Liver (tissue), 9 donors: ENCODE data around the gene SERINC3. TPM values are rescaled to one million over a fixed set of nuclear protein-coding genes. Genes with fewer than 3 reads are reported as not detected.

Experiments used
- DNase-seq: peaks from one replicate; pipeline ENCODE4 v3.0.0-alpha.2; 2017; ENCODE audit warnings: low spot score
- H3K27ac ChIP-seq, 2 donors: one replicate each; pipeline ENCODE4 v1.7.0; 2013; ENCODE audit warnings: inconsistent platforms in 2 of 2, low read length in 2 of 2, control low read depth in 1 of 2, low read depth in 1 of 2, mild to moderate bottlenecking in 1 of 2
- H3K27me3 ChIP-seq, 4 donors: one replicate each; pipeline versions ENCODE4 v1.6.1 to v1.7.0; 2013; ENCODE audit warnings: low read length in 3 of 4, inconsistent platforms in 1 of 4, mild to moderate bottlenecking in 1 of 4, moderate library complexity in 1 of 4; ENCODE audit not compliant: control insufficient read depth in 4 of 4, insufficient read depth in 4 of 4
- H3K36me3 ChIP-seq, 4 donors: one replicate each; pipeline versions ENCODE4 v1.6.1 to v1.7.0; 2013; ENCODE audit warnings: low read length in 3 of 4, mild to moderate bottlenecking in 3 of 4, low read depth in 1 of 4, moderate library complexity in 1 of 4; ENCODE audit not compliant: control insufficient read depth in 4 of 4, insufficient read depth in 3 of 4
- H3K4me1 ChIP-seq, 4 donors: one replicate each; pipeline versions ENCODE4 v1.6.1 to v1.7.0; 2013; ENCODE audit warnings: low read length in 3 of 4, mild to moderate bottlenecking in 3 of 4, moderate library complexity in 1 of 4; ENCODE audit not compliant: control insufficient read depth in 4 of 4, insufficient read depth in 4 of 4
- H3K4me3 ChIP-seq, 3 donors: one replicate each; pipeline versions ENCODE4 v1.6.1 to v1.7.0; 2013; ENCODE audit warnings: low read length in 3 of 3, control low read depth in 1 of 3, low read depth in 1 of 3, mild to moderate bottlenecking in 1 of 3
- H3K9ac ChIP-seq, 2 donors: one replicate each; pipeline ENCODE4 v1.7.0; 2013; ENCODE audit warnings: low read length in 2 of 2, mild to moderate bottlenecking in 2 of 2, moderate library complexity in 2 of 2, control low read depth in 1 of 2, low read depth in 1 of 2
- H3K9me3 ChIP-seq, 4 donors: one replicate each; pipeline versions ENCODE4 v1.6.1 to v1.7.0; 2013; ENCODE audit warnings: low read length in 3 of 4; ENCODE audit not compliant: control insufficient read depth in 4 of 4
- ATF3 ChIP-seq: IDR thresholded peaks from 2 replicates; pipeline ENCODE4 v1.6.1; 2016; ENCODE audit warnings: antibody characterized with exemption
- CTCF ChIP-seq: fragments of 150-350 bp; IDR thresholded peaks from 2 replicates; pipeline ENCODE4 v1.5.1; 2017; ENCODE audit warnings: improper control_type of control experiment, low read depth, low read length; ENCODE audit not compliant: missing input control
- EGR1 ChIP-seq, 2 donors: IDR thresholded peaks; 2 replicates each; pipeline ENCODE4 v1.6.1; 2016 to 2018; ENCODE audit warnings: antibody characterized with exemption in 2 of 2, low read depth in 2 of 2
- FOXA1 ChIP-seq: IDR thresholded peaks from 2 replicates; pipeline ENCODE4 v1.6.1; 2016; ENCODE audit warnings: antibody characterized with exemption
- FOXA2 ChIP-seq: IDR thresholded peaks from 2 replicates; pipeline ENCODE4 v1.6.1; 2016; ENCODE audit warnings: antibody characterized with exemption
- GABPA ChIP-seq, 2 donors: IDR thresholded peaks in 1 of 2; conservative IDR thresholded peaks in 1 of 2; 2 replicates each; pipeline ENCODE4 v1.6.1; 2016; ENCODE audit warnings: antibody characterized with exemption in 2 of 2, mild to moderate bottlenecking in 1 of 2, moderate library complexity in 1 of 2
- HNF4A ChIP-seq, 2 donors: conservative IDR thresholded peaks; 2 replicates each; pipeline ENCODE4 v1.6.1; 2016; ENCODE audit warnings: antibody characterized with exemption in 2 of 2, mild to moderate bottlenecking in 2 of 2
- HNF4G ChIP-seq: IDR thresholded peaks from 2 replicates; pipeline ENCODE4 v1.6.1; 2016; ENCODE audit warnings: antibody characterized with exemption
- JUND ChIP-seq, 2 donors: IDR thresholded peaks; 2 replicates each; pipeline ENCODE4 v1.6.1; 2016; ENCODE audit warnings: antibody characterized with exemption in 2 of 2
- MAX ChIP-seq: IDR thresholded peaks from 2 replicates; pipeline ENCODE4 v1.6.1; 2016; ENCODE audit warnings: antibody characterized with exemption
- NR2F2 ChIP-seq: IDR thresholded peaks from 2 replicates; pipeline ENCODE4 v1.6.1; 2016; ENCODE audit warnings: antibody characterized with exemption
- RAD21 ChIP-seq, 2 donors: IDR thresholded peaks; 2 replicates each; pipeline ENCODE4 v1.6.1; 2016; ENCODE audit warnings: antibody characterized with exemption in 2 of 2, mild to moderate bottlenecking in 2 of 2
- REST ChIP-seq: IDR thresholded peaks from 2 replicates; pipeline ENCODE4 v1.6.1; 2016; ENCODE audit warnings: antibody characterized with exemption, mild to moderate bottlenecking
- RXRA ChIP-seq, 2 donors: IDR thresholded peaks; 2 replicates each; pipeline ENCODE4 v1.6.1; 2017 to 2018; ENCODE audit warnings: antibody characterized with exemption in 2 of 2, mild to moderate bottlenecking in 1 of 2
- SP1 ChIP-seq: IDR thresholded peaks from 2 replicates; pipeline ENCODE4 v1.6.1; 2018; ENCODE audit warnings: antibody characterized with exemption, mild to moderate bottlenecking
- TAF1 ChIP-seq: conservative IDR thresholded peaks from 2 replicates; pipeline ENCODE4 v1.6.1; 2016; ENCODE audit warnings: antibody characterized with exemption, mild to moderate bottlenecking
- YY1 ChIP-seq: IDR thresholded peaks from 2 replicates; pipeline ENCODE4 v1.6.1; 2016; ENCODE audit warnings: antibody characterized with exemption, mild to moderate bottlenecking
- ZBTB33 ChIP-seq: IDR thresholded peaks from 2 replicates; pipeline ENCODE4 v1.6.1; 2016; ENCODE audit warnings: antibody characterized with exemption
- WGBS: extraction: QIAGEN DNeasy Blood & Tissue Kit; methylation state at CpG from one replicate; pipeline ENCODE4 v1.1.7; 2013; 5-methylcytosine and 5-hydroxymethylcytosine counted together
- polyA plus RNA-seq, 2 donors: library from polyadenylated mRNA; stranded (reverse) in 1 of 2; unstranded in 1 of 2; fragments of 200-250 nt in 1 of 2; fragments of >200 nt in 1 of 2; fragmentation: Nextera tagmentation in 1 of 2; extraction: Ambion mirVana in 1 of 2; gene quantifications; one replicate each; pipeline versions ENCODE4 v1.2.1 to v1.2.3, GENCODE V29; 2013 to 2015
- total RNA-seq, 2 donors: library from RNA; depleted of rRNA; stranded (reverse); fragments of >200 nt; gene quantifications; one replicate each; pipeline ENCODE4 v1.2.3, GENCODE V29; 2014
- donor health status: healthy.
- donor health status: healthy.
- donor health status: healthy.
- donor health status: healthy.
- donor health status: healthy.

Gene SERINC3
- total and polyA plus RNA-seq, 4 donors = 51.1 to 70.0 (median 58.5) TPM

- TF ChIP-seq MAX = no peak
- TF ChIP-seq CTCF = no peak
- TF ChIP-seq NR2F2 = no peak
- no peak for TF ChIP-seq JUND (IDR thresholded peaks at IDR 0.05)
- no peak for TF ChIP-seq YY1
- TF ChIP-seq FOXA2 = no peak
Measured at GRCh38 chr20:44522841-44523240, 971 bp upstream of the SERINC3 start (continued).

- no peak for TF ChIP-seq ZBTB33
- no peak for TF ChIP-seq RAD21 (IDR thresholded peaks at IDR 0.05)
- no peak for TF ChIP-seq TAF1
- TF ChIP-seq NR2F2 = no peak
- TF ChIP-seq MAX = no peak
- no peak for TF ChIP-seq FOXA2
- TF ChIP-seq GABPA (IDR thresholded peaks at IDR 0.05 in 1 of 2, conservative IDR thresholded peaks at IDR 0.05 in 1 of 2) = no peak
- no peak for TF ChIP-seq CTCF
- TF ChIP-seq EGR1 (IDR thresholded peaks at IDR 0.05; ENCODE audit: low read depth in 2 of 2) = no peak
- no peak for TF ChIP-seq RXRA (IDR thresholded peaks at IDR 0.05)
- no peak for TF ChIP-seq HNF4G
- TF ChIP-seq FOXA1 = no peak
- TF ChIP-seq ATF3 = no peak
- no peak for TF ChIP-seq SP1
- no peak for TF ChIP-seq REST
- no peak for TF ChIP-seq JUND (IDR thresholded peaks at IDR 0.05)
- TF ChIP-seq HNF4A (conservative IDR thresholded peaks at IDR 0.05) = no peak
- TF ChIP-seq YY1 = no peak
- H3K4me3 ChIP-seq = peak overlapping the region; percentile 85 to 93 (median 93)
- 58% methylated on average over 3 of the region's 3 CpGs for WGBS
- peak overlapping the region; percentile 83 to 96 for H3K9ac ChIP-seq
- H3K27ac ChIP-seq = peak overlapping the region; percentile 98 to 100
- peaks cover 8 to 33% (median 24%) of the 10 kb centered on the region in 4 donors for H3K4me1 ChIP-seq
- H3K36me3 ChIP-seq = peaks cover 0 to 3% (median 0%) of the 10 kb centered on the region in 4 donors
- no peaks in the 10 kb centered on the region for H3K9me3 ChIP-seq
- no peak for DNase-seq
- no peaks in the 10 kb centered on the region for H3K27me3 ChIP-seq
Measured at GRCh38 chr20:44520881-44521280, 989 bp downstream of the SERINC3 start.
